Activated naive CD4-positive, alpha-beta T cell treated with anti-CD3 and anti-CD28 coated beads for 36 hours (primary cell): ENCODE results near the gene FBXL15. TPM values are rescaled to one million over a fixed set of nuclear protein-coding genes. Genes with fewer than 3 reads are reported as not detected.
A peak's percentile ranks its signal among the peaks of the same experiment; 100 is the strongest.
"Not testable (repeated sequence)": the region's sequence is repeated elsewhere in the genome, so short reads cannot be mapped to it uniquely, and the experiment has no call there.

Experiments used
- CTCF ChIA-PET: fragments of 350-600 bp; sonication (Branson Sonifier 250); formaldehyde crosslinking; loops from one replicate; lab custom pipeline; 2021; ENCODE audit warnings: antibody characterized with exemption; lab: Charles Lee
- DNase-seq: peaks from one replicate; pipeline ENCODE4 v3.0.0-alpha.2; 2020
- H3K27ac Mint-ChIP-seq: one replicate; pipeline ENCODE4 v1.8.0; 2021; ENCODE audit warnings: mild to moderate bottlenecking, mixed read lengths
- H3K27me3 Mint-ChIP-seq: one replicate; pipeline ENCODE4 v1.8.0; 2021; ENCODE audit warnings: low read depth, mixed read lengths
- H3K36me3 Mint-ChIP-seq: one replicate; pipeline ENCODE4 v1.8.0; 2021; ENCODE audit warnings: low read depth, mixed read lengths
- H3K4me1 Mint-ChIP-seq: one replicate; pipeline ENCODE4 v1.8.0; 2021; ENCODE audit warnings: low read depth, mixed read lengths
- H3K4me3 Mint-ChIP-seq: one replicate; pipeline ENCODE4 v1.8.0; 2021; ENCODE audit warnings: mild to moderate bottlenecking, moderate library complexity, mixed read lengths
- H3K9me3 Mint-ChIP-seq: one replicate; pipeline ENCODE4 v1.8.0; 2021; ENCODE audit warnings: mixed read lengths
- intact Hi-C: fragments of 100-400 bp; cut with micrococcal nuclease; formaldehyde crosslinking; loops from one replicate; pipeline ENCODE4 v1.15.1; 2023
- total RNA-seq, 2 experiments: library from RNA; stranded (reverse); gene quantifications; one replicate each; pipeline ENCODE4 v1.2.3, GENCODE V29; 2021

The FBXL15 gene
- total RNA-seq, 2 experiments from 2014 or later = 9.9 to 10.8 TPM

DNA sequence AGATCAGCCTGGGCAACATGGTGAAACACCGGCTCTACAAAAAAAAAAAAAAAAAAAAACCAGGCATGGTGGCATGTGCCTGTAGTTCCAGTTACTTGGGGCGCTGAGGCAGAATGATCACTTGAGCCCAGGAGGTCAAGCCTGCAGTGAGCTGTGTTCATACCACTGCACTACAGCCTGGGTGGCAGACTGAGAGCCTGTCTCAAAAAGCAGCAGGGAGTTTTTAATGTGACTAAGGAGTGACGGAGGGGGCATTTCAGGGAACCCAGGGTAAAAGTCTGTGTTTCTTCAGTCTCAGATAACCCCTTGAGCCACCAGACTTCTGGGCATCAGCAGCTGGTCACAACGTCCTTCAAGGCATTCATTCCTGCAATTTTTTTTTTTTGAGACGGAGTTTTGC, 32.9 kb downstream of the FBXL15 start:
- Mint-ChIP-seq H3K4me3 (no peak overlapping the region), H3K27ac (no peak overlapping the region), H3K27me3 (no peaks in the 10 kb centered on the region), H3K9me3 (no peaks in the 10 kb centered on the region), H3K36me3 (peaks cover 16% of the 10 kb centered on the region), H3K4me1 (peaks cover 27% of the 10 kb centered on the region)
- intact Hi-C loops = loop anchor here (5.0 kb wide), 1 partner anchor 194 kb away; no protein-coding TSS in a partner anchor
- CTCF ChIA-PET = interaction anchor here (1.2 to 3.0 kb wide), 6 partner anchors 8 to 60 kb away, joined by 3 to 11 read pairs (median 4); no protein-coding TSS in a partner anchor
- no peak for DNase-seq

DNA sequence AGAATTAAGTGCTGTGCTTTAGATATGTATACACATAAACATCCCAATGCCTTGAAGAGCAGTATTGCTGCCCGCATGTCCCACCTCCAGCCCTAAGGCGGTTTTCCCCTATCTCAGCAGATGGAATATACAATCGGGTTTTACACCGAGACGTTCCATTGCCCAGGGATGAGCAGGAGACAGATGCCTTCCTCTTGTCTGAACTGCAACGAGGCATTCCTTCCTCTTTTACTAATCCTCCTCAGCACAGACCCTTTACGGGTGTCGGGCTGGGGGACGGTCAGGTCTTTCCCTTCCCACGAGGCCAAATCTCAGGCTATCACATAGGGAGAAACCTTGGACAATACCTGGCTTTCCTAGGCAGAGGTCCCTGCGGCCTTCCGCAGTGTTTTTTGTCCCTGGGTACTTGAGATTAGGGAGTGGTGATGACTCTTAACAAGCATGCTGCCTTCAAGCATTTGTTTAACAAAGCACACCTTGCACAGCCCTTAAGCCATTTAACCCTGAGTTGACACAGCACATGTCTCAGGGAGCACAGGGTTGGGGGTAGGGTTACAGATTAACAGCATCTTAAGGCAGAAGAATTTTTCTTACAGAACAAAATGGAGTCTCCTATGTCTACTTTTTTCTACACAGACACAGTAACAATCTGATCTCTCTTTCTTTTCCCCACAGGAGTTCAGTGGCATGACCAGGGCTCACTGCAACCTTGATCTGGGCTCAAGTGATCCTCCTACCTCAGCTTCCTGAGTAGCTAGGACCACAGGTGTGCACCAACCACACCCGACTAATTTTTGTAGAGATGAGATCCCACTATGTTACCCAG, 34.2 kb downstream of the FBXL15 start:
- DNase-seq, CTCF ChIA-PET, H3K4me3 Mint-ChIP-seq, H3K9me3 Mint-ChIP-seq, H3K27me3 Mint-ChIP-seq: not testable (repeated sequence)
- intact Hi-C loops = loop anchor here (5.0 kb wide), 1 partner anchor 192 kb away; no protein-coding TSS in a partner anchor
- peak overlapping the region; percentile 33 for H3K27ac Mint-ChIP-seq
- H3K4me1 Mint-ChIP-seq = peaks cover 18% of the 10 kb centered on the region
- H3K36me3 Mint-ChIP-seq = peaks cover 16% of the 10 kb centered on the region

DNA sequence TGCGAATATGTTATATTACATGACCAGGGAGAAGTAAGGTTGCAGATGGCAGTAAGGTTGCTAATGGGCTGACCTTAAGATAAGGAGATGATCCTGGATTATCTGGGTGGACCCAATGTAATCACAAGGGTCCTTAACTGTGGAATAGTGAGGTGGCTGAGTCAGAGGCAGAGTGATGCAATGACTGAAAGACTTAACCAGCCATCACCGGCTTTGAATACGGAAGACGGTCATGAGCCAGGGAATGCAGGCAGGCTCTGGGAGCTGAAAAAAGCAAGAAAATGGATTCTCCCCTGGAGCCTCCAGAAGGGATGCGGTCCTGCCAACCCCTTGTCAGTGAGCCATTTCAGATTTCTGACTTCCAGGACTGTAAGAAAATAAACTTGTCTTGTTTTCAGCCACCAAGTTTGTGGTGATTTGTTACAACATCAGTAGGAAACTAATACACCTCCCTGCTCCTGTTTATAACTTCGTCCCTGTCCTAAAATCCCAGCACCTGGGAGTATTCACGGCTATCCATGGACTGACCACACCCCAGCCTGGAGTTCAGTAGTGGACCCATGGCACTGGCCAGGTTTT, 35.3 kb downstream of the FBXL15 start:
- H3K27me3 Mint-ChIP-seq = no peaks in the 10 kb centered on the region
- intact Hi-C loops = no loop called here
- H3K27ac Mint-ChIP-seq = peak overlapping the region; percentile 77

DNA sequence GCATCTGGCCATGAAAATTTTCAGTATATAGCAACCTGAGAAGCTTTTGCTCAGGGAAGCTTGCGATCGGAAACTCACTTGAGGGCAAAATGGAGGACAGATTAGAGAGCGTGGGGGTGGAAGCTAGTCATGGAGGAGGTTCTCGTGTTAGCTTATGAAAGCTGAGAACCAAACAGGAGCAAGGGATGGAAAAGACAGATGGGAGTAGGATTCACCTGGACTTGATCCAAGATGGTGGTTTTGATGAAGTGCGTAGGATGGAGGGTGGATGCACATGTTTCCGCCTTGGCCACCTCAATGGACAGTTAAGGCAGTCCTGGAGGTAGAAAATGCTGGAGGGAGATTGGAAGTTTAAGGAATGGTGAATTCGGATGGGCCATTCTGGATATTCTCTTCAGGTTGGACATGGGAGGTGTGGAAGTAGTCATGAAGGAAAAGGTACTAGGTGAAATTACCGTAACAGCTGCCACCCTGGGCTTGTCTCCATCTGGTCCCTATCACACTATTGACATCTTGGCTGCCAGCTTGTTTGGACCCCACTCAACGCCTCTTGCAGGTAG, 37.0 kb downstream of the FBXL15 start:
- Mint-ChIP-seq H3K4me3 (no peak overlapping the region), H3K27ac (no peak overlapping the region), H3K36me3 (peaks cover 6% of the 10 kb centered on the region), H3K9me3 (no peaks in the 10 kb centered on the region), H3K27me3 (no peaks in the 10 kb centered on the region), H3K4me1 (peaks cover 21% of the 10 kb centered on the region)
- intact Hi-C loops = no loop called here
- CTCF ChIA-PET = interaction anchor here (1.2 kb wide), 1 partner anchor 22 kb away, joined by 4 read pairs; no protein-coding TSS in a partner anchor
- DNase-seq = no peak

More for the DNA sequence above, 35.3 kb downstream of the FBXL15 start:
- no peak for DNase-seq
- H3K4me3 Mint-ChIP-seq = no peak overlapping the region
- H3K36me3 Mint-ChIP-seq = peaks cover 16% of the 10 kb centered on the region
- CTCF ChIA-PET = no interaction called here
- peaks cover 22% of the 10 kb centered on the region for H3K4me1 Mint-ChIP-seq
- no peaks in the 10 kb centered on the region for H3K9me3 Mint-ChIP-seq

DNA sequence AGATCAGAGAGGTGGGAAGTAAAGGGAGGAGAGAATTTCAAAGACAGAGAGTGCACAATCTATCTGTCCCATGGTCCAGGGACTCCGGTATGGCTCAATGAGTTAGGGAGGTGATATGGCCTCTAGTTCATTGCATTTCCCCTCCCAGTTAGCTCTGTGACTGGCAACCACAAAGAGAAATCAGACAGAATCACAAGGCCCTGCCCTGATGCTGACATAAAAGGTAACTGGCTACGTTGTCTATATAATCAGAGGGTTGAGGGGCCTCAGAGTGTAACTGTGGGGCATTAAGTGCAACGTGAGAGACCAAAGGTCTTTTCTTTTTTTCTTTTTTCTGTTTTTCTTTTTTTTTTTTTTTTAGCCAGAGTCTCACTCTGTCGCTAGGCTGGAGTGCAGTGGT, 38.0 kb downstream of the FBXL15 start:
- CTCF ChIA-PET = no interaction called here
- no peaks in the 10 kb centered on the region for H3K36me3 Mint-ChIP-seq
- intact Hi-C loops = no loop called here

DNA sequence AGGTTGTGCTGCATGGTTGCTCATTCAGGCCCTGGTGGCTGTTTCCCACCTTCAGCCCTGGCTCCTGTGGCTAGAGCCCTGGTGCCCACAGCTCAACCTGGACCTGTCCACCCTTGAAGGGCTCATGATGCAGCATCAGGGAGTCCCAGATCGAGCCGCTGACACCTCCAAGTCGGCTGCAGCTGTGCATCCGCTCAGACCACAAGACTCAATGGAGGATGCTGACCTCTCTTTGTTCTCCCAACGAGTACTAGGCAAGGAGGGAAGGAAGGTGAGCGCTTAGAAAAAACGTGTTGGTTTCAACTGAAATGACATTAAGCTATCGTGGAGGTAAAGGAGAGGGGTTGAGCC, 40.2 kb downstream of the FBXL15 start:
- CTCF ChIA-PET = interaction anchor here (1.1 to 2.5 kb wide), 5 partner anchors 9 to 231 kb away, joined by 3 to 21 read pairs (median 9); partner anchors contain the start of gene C10orf95
- H3K36me3 Mint-ChIP-seq = no peaks in the 10 kb centered on the region
- peaks cover 23% of the 10 kb centered on the region for H3K4me1 Mint-ChIP-seq
- no peaks in the 10 kb centered on the region for H3K9me3 Mint-ChIP-seq
- H3K4me3 Mint-ChIP-seq = peak overlapping the region; percentile 88
- intact Hi-C loops = loop anchor here (1.0 kb wide), 6 partner anchors 11 to 216 kb away; partner anchors contain the start of genes ACTR1A, CUEDC2 and GBF1
- no peak for DNase-seq
- peak overlapping the region; percentile 73 for H3K27ac Mint-ChIP-seq
- no peaks in the 10 kb centered on the region for H3K27me3 Mint-ChIP-seq

More for the DNA sequence above, 38.0 kb downstream of the FBXL15 start:
- H3K27ac Mint-ChIP-seq = no peak overlapping the region
- H3K9me3 Mint-ChIP-seq = no peaks in the 10 kb centered on the region
- H3K4me3 Mint-ChIP-seq = no peak overlapping the region
- DNase-seq = no peak
- no peaks in the 10 kb centered on the region for H3K27me3 Mint-ChIP-seq
- peaks cover 22% of the 10 kb centered on the region for H3K4me1 Mint-ChIP-seq

DNA sequence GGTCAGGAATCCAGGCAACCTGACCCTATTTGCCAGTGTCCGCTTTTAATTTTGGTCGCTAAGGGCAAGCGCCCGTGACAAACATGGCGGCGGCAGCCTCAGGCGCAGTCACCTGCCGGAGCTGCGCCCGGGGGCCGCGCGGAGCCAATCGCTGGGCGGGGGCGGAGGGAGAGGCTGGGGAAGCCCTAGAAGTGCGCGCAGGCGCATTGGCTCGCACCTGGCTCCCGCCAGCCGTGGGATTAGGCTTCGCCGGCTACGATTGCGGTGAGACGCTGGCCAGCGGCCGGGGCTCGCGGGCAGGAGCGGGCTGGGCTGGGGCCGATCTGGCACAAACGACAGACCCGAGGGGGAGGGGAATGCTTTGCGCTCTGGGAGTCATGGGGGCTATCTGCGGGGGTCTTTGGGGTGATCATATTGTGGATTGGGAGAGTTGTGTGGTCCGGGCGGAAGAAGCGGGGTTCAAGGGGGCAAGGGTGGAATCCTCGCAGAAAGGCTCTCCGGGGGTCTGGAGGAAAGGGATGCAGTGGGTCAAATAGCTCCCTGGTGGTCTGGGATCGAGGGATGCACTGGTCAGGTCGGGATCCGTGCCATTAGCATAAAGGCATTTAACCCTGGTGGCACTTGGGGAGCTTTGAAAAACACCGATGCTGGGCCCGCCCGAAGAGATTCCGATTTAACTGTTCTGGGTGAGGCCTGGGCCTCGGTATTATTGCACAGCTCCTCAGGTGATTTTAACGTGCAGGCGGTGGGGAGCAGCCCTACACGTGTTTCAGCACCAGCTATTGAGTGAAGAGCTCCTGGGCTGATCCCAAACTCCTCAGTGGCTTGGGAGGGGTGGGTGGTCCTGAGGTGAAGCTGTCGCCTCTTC, 40.8 kb downstream of the FBXL15 start:
- intact Hi-C loops = loop anchor here (1.0 kb wide), 6 partner anchors 11 to 216 kb away; partner anchors contain the start of genes ACTR1A, CUEDC2 and GBF1
- no peaks in the 10 kb centered on the region for H3K36me3 Mint-ChIP-seq
- CTCF ChIA-PET = interaction anchor here (0.6 to 2.5 kb wide), 12 partner anchors 10 to 1447 kb away, joined by 3 to 21 read pairs (median 3); partner anchors contain the start of genes C10orf95 and SUFU
- DNase-seq = peak; percentile 94
- H3K27ac Mint-ChIP-seq = peak overlapping the region; percentile 73
- H3K4me3 Mint-ChIP-seq = peak overlapping the region; percentile 88
- no peaks in the 10 kb centered on the region for H3K27me3 Mint-ChIP-seq
- H3K9me3 Mint-ChIP-seq = no peaks in the 10 kb centered on the region
- H3K4me1 Mint-ChIP-seq = peaks cover 23% of the 10 kb centered on the region

DNA sequence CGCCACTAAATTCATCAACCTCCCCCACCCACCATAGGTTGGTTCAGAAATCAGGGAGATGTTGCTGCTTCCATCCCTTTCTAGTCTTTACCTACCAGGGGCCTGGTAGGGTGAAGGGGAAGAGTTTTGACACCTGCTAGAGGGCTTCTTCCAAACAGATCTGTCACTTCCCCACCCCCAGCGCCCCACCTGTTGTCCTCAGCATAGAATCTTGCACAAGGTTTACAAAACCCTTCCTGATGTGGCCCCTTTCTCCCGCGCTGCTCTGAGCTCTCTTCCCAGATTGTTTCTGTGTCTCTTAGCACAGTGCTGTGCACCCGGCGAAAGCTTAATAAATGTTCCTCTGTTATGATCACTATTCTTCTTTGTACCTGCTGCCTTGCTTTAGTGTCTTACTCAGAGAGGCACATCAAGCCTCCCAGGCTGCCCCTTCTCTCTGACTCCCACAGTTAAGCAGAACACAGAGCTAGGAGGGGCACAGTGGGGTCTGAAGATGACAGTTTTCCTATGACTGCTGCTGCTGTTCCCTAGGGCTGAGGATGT, 41.9 kb downstream of the FBXL15 start:
- CTCF ChIA-PET = interaction anchor here (1.2 to 2.5 kb wide), 2 partner anchors 17 to 116 kb away, joined by 3 to 21 read pairs; no protein-coding TSS in a partner anchor
- H3K36me3 Mint-ChIP-seq = no peaks in the 10 kb centered on the region
- DNase-seq = no peak
- H3K4me1 Mint-ChIP-seq = peaks cover 23% of the 10 kb centered on the region
- peak overlapping the region; percentile 2 for H3K4me3 Mint-ChIP-seq
- H3K27ac Mint-ChIP-seq = no peak overlapping the region
- H3K9me3 Mint-ChIP-seq = no peaks in the 10 kb centered on the region
- intact Hi-C loops = no loop called here
- H3K27me3 Mint-ChIP-seq = no peaks in the 10 kb centered on the region

DNA sequence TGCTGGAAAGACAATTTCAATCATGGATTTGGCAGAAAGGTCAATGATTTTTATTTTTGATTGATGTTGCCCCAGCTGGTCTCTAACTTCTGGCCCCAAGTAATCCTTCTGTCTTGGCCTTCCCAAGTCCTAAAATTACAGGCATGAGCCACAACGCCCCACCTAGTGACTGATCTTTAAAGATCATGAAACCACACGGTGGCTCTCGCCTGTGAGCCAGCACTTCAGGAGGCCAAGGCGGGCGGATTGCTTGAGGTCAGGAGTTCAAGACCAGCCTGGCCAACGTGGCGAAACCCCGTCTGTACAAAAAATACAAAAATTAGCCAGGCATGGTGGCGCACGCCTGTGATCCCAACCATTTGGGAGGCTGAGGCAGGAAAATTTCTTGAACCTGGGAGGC, 43.3 kb downstream of the FBXL15 start:
- peaks cover 23% of the 10 kb centered on the region for H3K4me1 Mint-ChIP-seq
- intact Hi-C loops = no loop called here
- H3K4me3 Mint-ChIP-seq = no peak overlapping the region
- H3K27ac Mint-ChIP-seq = no peak overlapping the region
- CTCF ChIA-PET = interaction anchor here (0.9 kb wide), 1 partner anchor 41 kb away, joined by 4 read pairs; no protein-coding TSS in a partner anchor
- no peaks in the 10 kb centered on the region for H3K27me3 Mint-ChIP-seq
- no peak for DNase-seq
- no peaks in the 10 kb centered on the region for H3K9me3 Mint-ChIP-seq
- H3K36me3 Mint-ChIP-seq = no peaks in the 10 kb centered on the region

DNA sequence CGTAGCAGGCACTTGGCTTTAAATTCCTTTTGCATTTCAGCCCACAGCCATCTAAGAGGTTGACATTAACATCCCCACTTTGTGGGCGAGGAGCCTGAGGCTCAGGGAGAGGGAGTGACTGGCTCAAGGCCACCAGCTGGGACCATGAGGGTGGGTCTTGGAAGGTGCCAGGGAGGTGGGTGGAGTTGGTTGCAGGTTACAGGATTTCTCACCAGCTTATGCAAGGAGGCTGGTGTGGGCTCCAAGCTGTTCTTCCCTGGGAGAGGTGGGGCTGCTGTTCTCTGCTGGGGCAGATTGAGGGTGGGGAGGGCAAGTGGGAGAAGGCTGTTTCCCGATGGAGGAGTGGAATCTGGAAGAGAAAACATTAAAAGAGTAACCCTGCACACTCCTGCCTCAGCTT, 44.8 kb downstream of the FBXL15 start:
- intact Hi-C loops = no loop called here
- Mint-ChIP-seq H3K9me3 (no peaks in the 10 kb centered on the region), H3K27ac (no peak overlapping the region), H3K36me3 (peaks cover 2% of the 10 kb centered on the region), H3K4me3 (no peak overlapping the region), H3K4me1 (peaks cover 23% of the 10 kb centered on the region), H3K27me3 (no peaks in the 10 kb centered on the region)
- CTCF ChIA-PET = interaction anchor here (0.6 to 1.3 kb wide), 5 partner anchors 14 to 297 kb away, joined by 3 to 4 read pairs (median 3); no protein-coding TSS in a partner anchor
- no peak for DNase-seq

DNA sequence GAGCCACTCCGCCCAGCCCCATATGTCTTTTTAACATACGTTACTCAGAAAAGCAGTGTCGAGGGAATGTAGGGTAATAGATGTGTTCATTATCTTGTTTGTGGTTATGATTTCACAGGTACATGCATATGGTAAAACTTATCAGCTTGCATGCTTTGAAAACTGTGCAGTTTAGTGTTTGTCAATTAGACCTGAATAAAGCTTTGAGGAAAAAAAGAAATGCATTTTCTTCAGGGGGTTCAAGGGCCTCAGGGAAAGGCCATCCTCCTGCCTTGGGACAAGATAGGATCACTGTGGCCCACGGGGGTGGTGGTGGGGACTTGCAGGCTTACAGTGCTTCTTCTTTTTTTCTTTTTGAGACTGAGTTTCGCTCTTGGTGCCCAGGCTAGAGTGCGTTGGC, 46.7 kb downstream of the FBXL15 start:
- CTCF ChIA-PET = interaction anchor here (0.7 kb wide), 1 partner anchor 306 kb away, joined by 3 read pairs; no protein-coding TSS in a partner anchor
- no peaks in the 10 kb centered on the region for H3K9me3 Mint-ChIP-seq
- H3K36me3 Mint-ChIP-seq = peaks cover 2% of the 10 kb centered on the region
- H3K4me1 Mint-ChIP-seq = peaks cover 12% of the 10 kb centered on the region
- intact Hi-C loops = no loop called here
- no peak for DNase-seq
- H3K27me3 Mint-ChIP-seq = no peaks in the 10 kb centered on the region
- no peak overlapping the region for H3K4me3 Mint-ChIP-seq
- H3K27ac Mint-ChIP-seq = no peak overlapping the region
